PC-3 (cell line): ENCODE data around the gene SEC14L2. TPM values are rescaled to one million over a fixed set of nuclear protein-coding genes. Genes with fewer than 3 reads are reported as not detected.

Source experiments
- ATAC-seq: fragments of 200-7000 bp; cut with Tn5 transposase; 2 replicates; pipeline ENCODE4 v1.9.1; 2020; ENCODE audit warnings: mild to moderate bottlenecking, moderate library complexity
- BruUV-seq: library from RNA; stranded (reverse); fragments of 400-500 nt; replicated peaks from 2 replicates; lab custom pipeline; 2021; lab: Mats Ljungman, UMichigan
- CTCF ChIA-PET: fragments of 300-600 bp; sonication (Branson Sonifier 250); formaldehyde crosslinking; loops from one replicate; lab custom pipeline; 2022; ENCODE audit warnings: antibody characterized with exemption; lab: Charles Lee
- POLR2A ChIA-PET: fragments of 300-600 bp; sonication (Branson Sonifier 250); formaldehyde crosslinking; loops from one replicate; lab custom pipeline; 2022; ENCODE audit warnings: antibody characterized with exemption; ENCODE audit not compliant: unreplicated experiment; lab: Charles Lee
- DNase-seq: peaks from one replicate; pipeline ENCODE4 v3.0.0-alpha.2; 2015
- H2AFZ ChIP-seq: fragments of 300-600 bp; sonication (generic); 2 replicates; pipeline ENCODE4 v1.6.0; 2016; ENCODE audit warnings: antibody characterized with exemption, low read length
- H3F3A ChIP-seq: fragments of 300-600 bp; sonication (generic); one replicate; pipeline ENCODE4 v1.6.0; 2017; ENCODE audit warnings: antibody characterized with exemption, low read length, control low read depth, mild to moderate bottlenecking; ENCODE audit not compliant: unreplicated experiment
- H3K27ac ChIP-seq: fragments of 300-600 bp; sonication (generic); 2 replicates; pipeline ENCODE4 v1.5.1; 2016; ENCODE audit warnings: mild to moderate bottlenecking, low read length
- H3K27me3 ChIP-seq: fragments of 300-600 bp; sonication (generic); 2 replicates; pipeline ENCODE4 v1.6.1; 2016; ENCODE audit warnings: low read length, mixed read lengths
- H3K36me3 ChIP-seq: fragments of 300-600 bp; sonication (generic); 2 replicates; pipeline ENCODE4 v1.6.1; 2016; ENCODE audit warnings: low read depth, mixed run types, low read length, mixed read lengths
- H3K4me1 ChIP-seq: fragments of 300-600 bp; sonication (generic); 2 replicates; pipeline ENCODE4 v1.5.1; 2016; ENCODE audit warnings: low read length; ENCODE audit not compliant: insufficient read depth
- H3K4me2 ChIP-seq: fragments of 300-600 bp; sonication (generic); 2 replicates; pipeline ENCODE4 v1.6.0; 2016; ENCODE audit warnings: low read length
- H3K4me3 ChIP-seq: fragments of 300-600 bp; sonication (generic); 2 replicates; pipeline ENCODE4 v1.5.1; 2016; ENCODE audit warnings: mild to moderate bottlenecking, low read length, mixed read lengths
- H3K79me2 ChIP-seq: fragments of 300-600 bp; sonication (generic); 2 replicates; pipeline ENCODE4 v1.6.1; 2017; ENCODE audit warnings: low read length, mixed read lengths
- H3K9ac ChIP-seq: fragments of 300-600 bp; sonication (generic); 2 replicates; pipeline ENCODE4 v1.6.0; 2016; ENCODE audit warnings: mild to moderate bottlenecking, low read length
- H3K9me2 ChIP-seq: fragments of 300-600 bp; sonication (generic); replicated peaks from 2 replicates; pipeline ENCODE4 v1.6.1; 2016; ENCODE audit warnings: mixed run types, low read length, mixed read lengths
- H3K9me3 ChIP-seq: fragments of 300-600 bp; sonication (generic); 2 replicates; pipeline ENCODE4 v1.6.1; 2016; ENCODE audit warnings: low read length, mixed read lengths
- H4K20me1 ChIP-seq: fragments of 300-600 bp; sonication (generic); 2 replicates; pipeline ENCODE4 v1.6.1; 2016; ENCODE audit warnings: low read length, mixed read lengths
- EZH2 ChIP-seq: fragments of 300-600 bp; sonication (generic); IDR thresholded peaks from one replicate; pipeline ENCODE4 v1.6.1; 2017; ENCODE audit warnings: antibody characterized with exemption, mild to moderate bottlenecking, low read length; ENCODE audit not compliant: unreplicated experiment
- EZH2phosphoT487 ChIP-seq: fragments of 300-600 bp; sonication (generic); IDR thresholded peaks from 2 replicates; pipeline ENCODE4 v1.6.1; 2018; ENCODE audit warnings: mild to moderate bottlenecking, antibody characterized with exemption, low read length, borderline replicate concordance
- intact Hi-C: fragments of 100-400 bp; cut with micrococcal nuclease; formaldehyde crosslinking; loops from 2 replicates; pipeline ENCODE4 v1.9.0; 2023
- total RNA-seq: library from RNA; depleted of rRNA; stranded (reverse); fragments of >200 nt; gene quantifications from 2 replicates; pipeline ENCODE4 v1.2.3, GENCODE V29; 2014; rRNA removed
- TF ChIP-seq, protein P1 (sequence below): fragments of 300-600 bp; sonication (generic); conservative IDR thresholded peaks from 2 replicates; pipeline ENCODE4 v1.5.1; 2017; ENCODE audit warnings: antibody characterized with exemption, low read depth, mild to moderate bottlenecking, low read length

SEC14L2 gene
- total RNA-seq, 1 experiment from 2014 or later: 16.8 TPM

DNA sequence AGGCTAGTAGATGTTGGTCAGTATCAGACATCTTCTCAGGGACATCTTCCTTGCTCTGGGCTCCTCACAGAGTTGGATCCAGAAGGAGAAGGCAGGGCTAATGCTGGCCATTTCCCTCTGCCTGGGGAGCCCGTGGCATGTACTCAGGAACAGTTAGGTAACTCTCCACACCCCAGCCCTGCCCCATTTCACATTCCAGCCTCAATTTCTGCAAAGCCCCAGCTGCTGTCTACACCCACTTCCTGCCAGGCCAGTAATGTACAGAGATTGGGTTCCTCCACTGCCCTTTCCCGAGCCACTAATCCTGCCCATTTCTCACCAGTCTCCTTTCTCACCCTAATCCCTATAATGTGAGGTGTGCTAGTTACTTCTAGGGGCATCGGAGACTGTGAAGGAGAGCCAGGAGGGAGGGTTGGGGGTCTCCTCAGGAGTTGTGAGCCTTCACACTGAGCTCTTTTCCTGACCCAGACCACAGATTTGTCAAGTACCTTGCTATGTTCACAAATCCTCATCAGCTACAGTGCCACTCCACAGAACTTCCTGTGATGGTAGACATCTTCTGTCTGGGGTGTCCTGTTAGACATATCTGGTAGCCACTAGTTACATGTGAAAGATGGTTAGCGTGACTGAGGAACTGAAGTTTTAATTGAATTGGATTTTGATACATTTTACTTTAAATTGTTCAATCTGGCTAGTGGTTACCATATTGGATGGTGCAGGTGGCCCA lies 76.3 kb downstream of the SEC14L2 start:
- ATAC-seq: no peak
- Histone ChIP-seq H3K4me2 (no peak overlapping the region), H3F3A (no peaks in the 10 kb centered on the region), H2AFZ (no peak overlapping the region), H3K9me2 (no peaks in the 10 kb centered on the region), H3K4me3 (no peak overlapping the region), H4K20me1 (no peaks in the 10 kb centered on the region), H3K79me2 (no peaks in the 10 kb centered on the region), H3K4me1 (no peaks in the 10 kb centered on the region), H3K36me3 (no peaks in the 10 kb centered on the region), H3K9ac (no peak overlapping the region), H3K27me3 (no peaks in the 10 kb centered on the region; the same call in 1 of the 2 replicates), H3K27ac (no peak overlapping the region), H3K9me3 (no peaks in the 10 kb centered on the region)
- POLR2A ChIA-PET: no interaction called here
- intact Hi-C loops: no loop called here
- no TSS peak for BruUV-seq
- no peak for DNase-seq
- no peak for TF ChIP-seq EZH2
- TF ChIP-seq EZH2phosphoT487: no peak
- TF ChIP-seq, protein P1, sequence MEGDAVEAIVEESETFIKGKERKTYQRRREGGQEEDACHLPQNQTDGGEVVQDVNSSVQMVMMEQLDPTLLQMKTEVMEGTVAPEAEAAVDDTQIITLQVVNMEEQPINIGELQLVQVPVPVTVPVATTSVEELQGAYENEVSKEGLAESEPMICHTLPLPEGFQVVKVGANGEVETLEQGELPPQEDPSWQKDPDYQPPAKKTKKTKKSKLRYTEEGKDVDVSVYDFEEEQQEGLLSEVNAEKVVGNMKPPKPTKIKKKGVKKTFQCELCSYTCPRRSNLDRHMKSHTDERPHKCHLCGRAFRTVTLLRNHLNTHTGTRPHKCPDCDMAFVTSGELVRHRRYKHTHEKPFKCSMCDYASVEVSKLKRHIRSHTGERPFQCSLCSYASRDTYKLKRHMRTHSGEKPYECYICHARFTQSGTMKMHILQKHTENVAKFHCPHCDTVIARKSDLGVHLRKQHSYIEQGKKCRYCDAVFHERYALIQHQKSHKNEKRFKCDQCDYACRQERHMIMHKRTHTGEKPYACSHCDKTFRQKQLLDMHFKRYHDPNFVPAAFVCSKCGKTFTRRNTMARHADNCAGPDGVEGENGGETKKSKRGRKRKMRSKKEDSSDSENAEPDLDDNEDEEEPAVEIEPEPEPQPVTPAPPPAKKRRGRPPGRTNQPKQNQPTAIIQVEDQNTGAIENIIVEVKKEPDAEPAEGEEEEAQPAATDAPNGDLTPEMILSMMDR: no peak
- CTCF ChIA-PET: no interaction called here

DNA sequence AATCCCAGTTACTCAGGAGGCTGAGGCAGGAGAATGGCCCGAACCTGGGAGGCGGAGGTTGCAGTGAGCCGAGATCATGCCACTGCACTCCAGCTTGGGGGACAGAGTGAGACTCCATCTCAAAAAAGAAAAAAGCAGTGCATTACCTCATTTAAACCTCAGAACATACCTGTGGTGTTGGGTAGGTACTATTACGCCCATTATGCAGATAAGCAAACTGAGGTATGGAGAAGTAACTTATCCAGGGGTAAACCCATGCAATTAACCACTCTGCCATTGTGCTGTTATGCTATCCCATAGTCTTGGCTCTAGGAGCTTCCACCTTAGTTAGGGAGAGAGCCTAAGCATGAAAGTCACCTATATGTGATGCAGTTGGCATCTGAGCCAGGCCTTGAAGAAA lies 77.3 kb downstream of the SEC14L2 start:
- Histone ChIP-seq H3K36me3 (no peaks in the 10 kb centered on the region), H3K9ac (no peak overlapping the region), H3K27ac (no peak overlapping the region), H3K79me2 (no peaks in the 10 kb centered on the region), H3K9me3 (no peaks in the 10 kb centered on the region), H3K4me2 (no peak overlapping the region), H4K20me1 (no peaks in the 10 kb centered on the region), H3K27me3 (no peaks in the 10 kb centered on the region; the same call in 1 of the 2 replicates), H3F3A (no peaks in the 10 kb centered on the region), H3K4me1 (no peaks in the 10 kb centered on the region), H3K9me2 (no peaks in the 10 kb centered on the region), H2AFZ (no peak overlapping the region), H3K4me3 (no peak overlapping the region)
- BruUV-seq: no TSS peak
- ATAC-seq (no peak), DNase-seq (no peak)
- intact Hi-C loops: no loop called here
- TF ChIP-seq EZH2 (no peak), EZH2phosphoT487 (no peak)
- TF ChIP-seq, protein P1: no peak
- ChIA-PET CTCF (no interaction called here), POLR2A (no interaction called here)

Other genes starting within 250 kb of the SEC14L2 start
- gene LIF, start 150.3 kb upstream of the SEC14L2 start, total RNA-seq: 64.1 and 71.6 TPM in 2 replicates
- not detected in 2 replicates for gene OSM, start 130.2 kb upstream of the SEC14L2 start, total RNA-seq
- 4.2 and 6.1 TPM in 2 replicates for gene CASTOR1, start 107.5 kb upstream of the SEC14L2 start, total RNA-seq
- gene TBC1D10A, start 70.1 kb upstream of the SEC14L2 start, total RNA-seq: 12.6 and 19.5 TPM in 2 replicates
- gene SF3A1, start 40.1 kb upstream of the SEC14L2 start, total RNA-seq: 59.2 and 69.3 TPM in 2 replicates
- 1.5 and 3.5 TPM in 2 replicates for gene CCDC157, start 40.0 kb upstream of the SEC14L2 start, total RNA-seq
- gene RNF215, start 9.6 kb upstream of the SEC14L2 start, total RNA-seq: 22.6 and 25.2 TPM in 2 replicates
- gene MTFP1, start 28.8 kb downstream of the SEC14L2 start, total RNA-seq: 59.3 and 65.7 TPM in 2 replicates
- not detected in 2 replicates for gene SEC14L3, start 75.0 kb downstream of the SEC14L2 start, total RNA-seq
- gene SEC14L4, start 108.7 kb downstream of the SEC14L2 start, total RNA-seq: 2.9 and 3.9 TPM in 2 replicates
- gene SEC14L6, start 149.7 kb downstream of the SEC14L2 start, total RNA-seq: not detected in 2 replicates
- gene GAL3ST1, start 177.6 kb downstream of the SEC14L2 start, total RNA-seq: not detected in 2 replicates
- gene PES1, start 194.9 kb downstream of the SEC14L2 start, total RNA-seq: 105 and 154 TPM in 2 replicates
- 1.7 and 4.2 TPM in 2 replicates for gene TCN2, start 210.2 kb downstream of the SEC14L2 start, total RNA-seq
- gene SLC35E4, start 238.8 kb downstream of the SEC14L2 start, total RNA-seq: 16.8 and 18.1 TPM in 2 replicates